GM12892 (cell line): Measurements from ENCODE around the gene EMILIN3.

Experiments used
- POLR2A ChIP-seq: IDR thresholded peaks from 2 replicates; pipeline ENCODE4 v1.6.1; 2011; ENCODE audit warnings: low read depth, low read length, control low read depth
- POLR2AphosphoS5 ChIP-seq: IDR thresholded peaks from 2 replicates; pipeline ENCODE4 v1.6.1; 2011; ENCODE audit warnings: low read depth, low read length, control low read depth

GRCh38 chr20:41352666-41353065 is 14.0 kb downstream of the EMILIN3 start:
- TF ChIP-seq POLR2A (no peak), POLR2AphosphoS5 (no peak)
